Smooth muscle cell (in vitro differentiated cells): ENCODE data around the gene NKD2. TPM values are rescaled to one million over a fixed set of nuclear protein-coding genes. Genes with fewer than 3 reads are reported as not detected.

ENCODE experiments used
- DNase-seq: peaks from one replicate; lab custom pipeline; 2025; ENCODE audit not compliant: unreplicated experiment; lab: John Stamatoyannopoulos, UW
- H2AFZ ChIP-seq: fragments of 200-600 bp; sonication (generic); 2 replicates; pipeline ENCODE4 v1.6.0; 2016; ENCODE audit warnings: antibody characterized with exemption, low read depth, mild to moderate bottlenecking
- H3F3A ChIP-seq: fragments of 200-600 bp; sonication (generic); 2 replicates; pipeline ENCODE4 v1.6.0; 2017; ENCODE audit warnings: antibody characterized with exemption, low read depth
- H3K27ac ChIP-seq: fragments of 200-600 bp; sonication (generic); 2 replicates; pipeline ENCODE4 v1.5.1; 2016; ENCODE audit warnings: low read depth, mild to moderate bottlenecking
- H3K27me3 ChIP-seq: fragments of 200-600 bp; sonication (generic); 2 replicates; pipeline ENCODE4 v1.6.1; 2016; ENCODE audit warnings: low read depth, mild to moderate bottlenecking
- H3K36me3 ChIP-seq: fragments of 200-600 bp; sonication (generic); 2 replicates; pipeline ENCODE4 v1.5.1; 2016; ENCODE audit warnings: low read depth
- H3K4me1 ChIP-seq: fragments of 200-600 bp; sonication (generic); 2 replicates; pipeline ENCODE4 v1.5.1; 2016; ENCODE audit warnings: low read depth
- H3K4me2 ChIP-seq: fragments of 200-600 bp; sonication (generic); 2 replicates; pipeline ENCODE4 v1.6.0; 2016; ENCODE audit warnings: mild to moderate bottlenecking
- H3K4me3 ChIP-seq: fragments of 200-600 bp; sonication (generic); 2 replicates; pipeline ENCODE4 v1.5.1; 2016; ENCODE audit warnings: mild to moderate bottlenecking
- H3K79me2 ChIP-seq: fragments of 200-600 bp; sonication (generic); 2 replicates; pipeline ENCODE4 v1.6.0; 2016; ENCODE audit warnings: low read depth, mild to moderate bottlenecking
- H3K9ac ChIP-seq: fragments of 200-600 bp; sonication (generic); 2 replicates; pipeline ENCODE4 v1.6.0; 2016; ENCODE audit warnings: low read depth
- H3K9me3 ChIP-seq: fragments of 200-600 bp; sonication (generic); replicated peaks from 2 replicates; pipeline ENCODE4 v1.5.1; 2016; ENCODE audit warnings: low read depth
- H4K20me1 ChIP-seq: fragments of 200-600 bp; sonication (generic); 2 replicates; pipeline ENCODE4 v1.6.0; 2016; ENCODE audit warnings: low read depth
- WGBS: methylation state at CpG from one replicate; pipeline ENCODE4 v1.1.7; 2016; ENCODE audit warnings: low lambda C conversion rate; 5-methylcytosine and 5-hydroxymethylcytosine counted together
- polyA plus RNA-seq: library from polyadenylated mRNA; unstranded; fragments of >200 nt; fragmentation: Nextera tagmentation; extraction: Ambion mirVana; gene quantifications from 2 replicates; pipeline ENCODE4 v1.2.1, GENCODE V29; 2016
- total RNA-seq: library from RNA; depleted of rRNA; stranded (reverse); fragments of >200 nt; gene quantifications from 2 replicates; pipeline ENCODE4 v1.2.3, GENCODE V29; 2014
- TF ChIP-seq, protein P1 (sequence below): fragments of 200-600 bp; sonication (generic); IDR thresholded peaks from 2 replicates; pipeline ENCODE4 v1.5.1; 2017; ENCODE audit warnings: borderline replicate concordance, mild to moderate bottlenecking, antibody characterized with exemption; ENCODE audit not compliant: insufficient read depth, poor library complexity, severe bottlenecking

NKD2 gene
- total and polyA plus RNA-seq, 2 experiments from 2014 or later, result 32.5 to 122 TPM

DNA sequence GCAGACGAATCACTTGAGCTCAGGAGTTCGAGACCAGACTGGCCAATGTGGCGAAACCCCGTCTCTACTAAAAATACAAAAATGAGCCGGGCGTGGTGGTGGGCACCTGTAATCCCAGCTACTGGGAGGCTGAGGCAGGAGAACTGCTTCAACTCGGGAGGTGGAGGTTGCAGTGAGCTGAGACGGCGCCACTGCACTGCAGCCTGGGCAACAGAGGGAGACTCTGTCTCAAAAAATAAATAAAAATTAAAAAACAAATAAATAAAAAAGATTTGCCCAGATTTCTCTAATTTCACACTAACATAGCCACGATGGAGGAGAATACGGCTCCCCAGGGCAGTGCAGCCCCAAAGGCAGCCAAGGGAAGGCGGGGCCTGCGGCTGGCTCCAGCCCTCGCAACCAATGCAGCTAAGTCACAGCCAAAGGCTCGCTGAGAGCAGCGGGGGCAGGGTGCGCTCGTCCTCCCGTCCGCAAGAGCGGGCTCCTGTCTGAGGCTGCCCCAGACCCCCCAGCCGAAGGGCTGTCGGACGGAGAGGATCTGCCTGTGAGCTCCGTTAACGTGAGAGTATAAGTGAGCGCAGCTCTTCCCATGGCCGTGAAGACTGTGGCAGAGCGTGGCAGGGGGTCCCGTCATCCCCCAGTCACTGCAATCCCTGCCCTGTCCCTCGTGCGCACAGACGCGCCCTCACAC, 59.7 kb downstream of the NKD2 start:
- Histone ChIP-seq H3K4me1 (no peaks in the 10 kb centered on the region), H3K4me2 (no peak overlapping the region), H2AFZ (no peak overlapping the region), H3K79me2 (no peaks in the 10 kb centered on the region), H3K9ac (no peak overlapping the region), H3K27ac (no peak overlapping the region), H4K20me1 (no peaks in the 10 kb centered on the region), H3K27me3 (no peaks in the 10 kb centered on the region), H3K9me3 (no peaks in the 10 kb centered on the region), H3K4me3 (no peak overlapping the region), H3F3A (no peaks in the 10 kb centered on the region), H3K36me3 (no peaks in the 10 kb centered on the region)
- WGBS, result 93% methylated on average over 34 of the region's 34 CpGs
- TF ChIP-seq, protein P1, sequence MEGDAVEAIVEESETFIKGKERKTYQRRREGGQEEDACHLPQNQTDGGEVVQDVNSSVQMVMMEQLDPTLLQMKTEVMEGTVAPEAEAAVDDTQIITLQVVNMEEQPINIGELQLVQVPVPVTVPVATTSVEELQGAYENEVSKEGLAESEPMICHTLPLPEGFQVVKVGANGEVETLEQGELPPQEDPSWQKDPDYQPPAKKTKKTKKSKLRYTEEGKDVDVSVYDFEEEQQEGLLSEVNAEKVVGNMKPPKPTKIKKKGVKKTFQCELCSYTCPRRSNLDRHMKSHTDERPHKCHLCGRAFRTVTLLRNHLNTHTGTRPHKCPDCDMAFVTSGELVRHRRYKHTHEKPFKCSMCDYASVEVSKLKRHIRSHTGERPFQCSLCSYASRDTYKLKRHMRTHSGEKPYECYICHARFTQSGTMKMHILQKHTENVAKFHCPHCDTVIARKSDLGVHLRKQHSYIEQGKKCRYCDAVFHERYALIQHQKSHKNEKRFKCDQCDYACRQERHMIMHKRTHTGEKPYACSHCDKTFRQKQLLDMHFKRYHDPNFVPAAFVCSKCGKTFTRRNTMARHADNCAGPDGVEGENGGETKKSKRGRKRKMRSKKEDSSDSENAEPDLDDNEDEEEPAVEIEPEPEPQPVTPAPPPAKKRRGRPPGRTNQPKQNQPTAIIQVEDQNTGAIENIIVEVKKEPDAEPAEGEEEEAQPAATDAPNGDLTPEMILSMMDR, result no peak
- no peak for DNase-seq

DNA sequence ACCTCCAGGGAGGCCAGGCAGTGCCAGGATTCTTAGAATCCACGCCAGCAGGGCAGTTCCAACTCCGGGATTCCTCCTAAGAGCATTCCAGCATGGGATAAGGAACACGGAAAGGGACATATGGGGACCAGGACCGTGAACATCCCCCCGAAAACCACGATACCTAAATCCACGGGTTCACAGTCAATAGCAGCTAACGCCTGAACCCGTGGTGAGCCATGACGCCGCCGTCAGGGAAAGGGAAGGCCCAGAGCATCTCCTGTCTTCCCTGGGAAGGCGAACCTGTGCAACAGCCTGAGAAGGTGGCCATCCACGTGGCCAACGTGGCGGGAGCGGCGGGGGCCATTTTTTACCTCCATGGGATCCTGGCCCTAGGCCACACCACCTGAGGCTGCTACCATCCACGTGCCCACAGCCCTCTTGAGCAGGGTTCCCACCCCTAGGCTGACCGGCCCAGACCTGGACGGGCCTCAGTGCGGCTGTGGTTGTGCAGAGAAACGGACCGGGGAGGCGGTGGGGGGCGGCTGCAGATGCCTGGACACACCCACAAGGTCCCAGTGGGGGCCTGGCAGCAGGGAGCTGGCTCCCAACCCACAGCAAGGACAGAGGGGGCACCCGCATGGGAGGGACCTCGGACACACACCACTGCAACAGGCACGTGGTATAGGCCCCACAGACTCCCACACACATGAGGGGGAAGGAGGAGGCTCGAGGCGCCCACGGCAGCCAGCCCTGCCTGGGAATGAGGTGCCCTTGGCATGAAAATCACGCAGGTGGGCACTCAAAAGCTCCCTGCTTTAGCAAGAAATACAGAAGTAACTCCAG, 60.5 kb downstream of the NKD2 start:
- no peaks in the 10 kb centered on the region for H3K79me2 ChIP-seq
- H3K27me3 ChIP-seq, result no peaks in the 10 kb centered on the region
- no peak overlapping the region for H3K4me2 ChIP-seq
- 96% methylated on average over 32 of the region's 33 CpGs for WGBS
- H3F3A ChIP-seq, result no peaks in the 10 kb centered on the region
- H3K36me3 ChIP-seq, result no peaks in the 10 kb centered on the region
- no peak overlapping the region for H2AFZ ChIP-seq
- H3K4me1 ChIP-seq, result no peaks in the 10 kb centered on the region
- no peak for DNase-seq
- H3K4me3 ChIP-seq, result no peak overlapping the region
- no peak overlapping the region for H3K27ac ChIP-seq
- no peak overlapping the region for H3K9ac ChIP-seq
- H4K20me1 ChIP-seq, result no peaks in the 10 kb centered on the region
- no peaks in the 10 kb centered on the region for H3K9me3 ChIP-seq
- TF ChIP-seq, protein P1, result no peak

DNA sequence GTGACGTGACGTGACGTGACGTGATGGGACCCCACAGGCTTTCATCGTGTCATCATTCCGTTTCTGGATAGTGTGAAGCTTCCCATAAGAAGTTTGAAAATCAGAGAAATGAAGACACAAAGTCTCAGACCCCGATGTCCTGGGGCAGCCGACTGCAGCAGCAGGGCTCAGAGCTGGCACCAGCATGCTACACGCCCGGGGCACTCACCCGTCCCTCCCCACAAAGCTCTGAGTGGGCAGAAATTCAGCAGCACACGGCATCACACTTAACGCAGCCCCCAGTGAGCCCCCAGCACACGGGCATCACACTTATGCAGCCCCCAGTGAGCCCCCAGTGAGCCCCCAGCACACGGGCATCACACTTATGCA, 61.1 kb downstream of the NKD2 start:
- H3F3A ChIP-seq, result no peaks in the 10 kb centered on the region
- no peaks in the 10 kb centered on the region for H3K4me1 ChIP-seq
- H4K20me1 ChIP-seq, result no peaks in the 10 kb centered on the region
- H3K4me3 ChIP-seq, result no peak overlapping the region
- H2AFZ ChIP-seq, result no peak overlapping the region
- H3K79me2 ChIP-seq, result no peaks in the 10 kb centered on the region
- no peaks in the 10 kb centered on the region for H3K36me3 ChIP-seq
- no peak overlapping the region for H3K4me2 ChIP-seq
- H3K9me3 ChIP-seq, result no peaks in the 10 kb centered on the region
- no peak for DNase-seq
- 95% methylated on average over 13 of the region's 15 CpGs for WGBS
- H3K27ac ChIP-seq, result no peak overlapping the region
- H3K27me3 ChIP-seq, result no peaks in the 10 kb centered on the region
- no peak overlapping the region for H3K9ac ChIP-seq
- TF ChIP-seq, protein P1, result no peak
